ENCODE measurements around the gene ZNF593.
A peak's percentile ranks its signal among the peaks of the same experiment; 100 is the strongest.

Gene ZNF593

DNA sequence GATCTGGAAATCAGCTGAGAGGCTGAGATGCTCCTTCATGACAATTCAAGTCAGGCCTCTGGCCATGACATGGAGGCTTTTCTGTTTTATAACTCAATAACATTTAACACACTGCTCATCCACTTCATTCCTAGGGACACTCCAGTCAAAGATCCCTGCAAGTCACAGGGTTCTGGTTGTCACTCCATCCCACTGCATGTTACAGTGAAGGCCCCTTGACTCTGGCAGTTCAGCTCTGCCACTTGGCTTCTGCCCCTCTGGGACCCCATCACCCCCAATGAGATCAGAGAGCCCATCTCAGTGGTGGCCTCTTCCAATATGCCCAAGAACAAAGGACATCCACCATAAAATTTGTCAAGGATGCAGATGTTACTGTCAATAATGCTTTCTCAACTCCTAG is 20.8 kb upstream of the ZNF593 start:
- DNase-seq (ENCODE audit: low spot score), result no peak

DNA sequence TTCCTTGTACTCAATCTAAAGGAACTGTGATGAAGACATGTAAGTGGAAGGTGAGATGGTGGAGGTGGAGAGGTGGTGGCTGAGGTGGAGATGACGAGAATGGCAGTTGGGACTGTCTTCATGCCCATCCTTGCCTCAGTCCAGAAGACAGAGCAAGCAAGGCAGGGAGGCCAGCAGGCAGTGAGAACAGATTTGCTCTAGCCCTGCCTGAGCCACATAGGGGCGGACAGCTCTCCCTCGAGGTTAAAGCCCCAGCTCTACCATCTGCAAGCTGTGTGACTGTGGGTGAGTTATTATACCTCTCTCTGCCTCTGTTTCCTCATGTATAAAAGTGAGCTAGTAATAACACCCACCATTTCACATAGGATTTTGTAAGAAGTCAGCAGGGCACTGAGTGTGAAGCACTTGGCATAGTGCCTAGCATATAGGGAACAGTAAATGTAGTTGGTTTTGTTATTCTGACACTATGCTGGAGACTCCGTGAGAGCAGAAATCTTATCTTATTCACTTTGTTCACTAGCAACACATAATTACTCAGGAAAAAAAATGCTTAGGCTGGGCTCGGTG is 15.7 kb upstream of the ZNF593 start:
- no peak for DNase-seq (ENCODE audit: low spot score)

GRCh38 chr1:26154750-26155149 is 15.0 kb upstream of the ZNF593 start:
- DNase-seq (ENCODE audit: low spot score), result no peak

GRCh38 chr1:26155370-26156284 is 14.1 kb upstream of the ZNF593 start:
- no peak for DNase-seq (ENCODE audit: low spot score)

DNA sequence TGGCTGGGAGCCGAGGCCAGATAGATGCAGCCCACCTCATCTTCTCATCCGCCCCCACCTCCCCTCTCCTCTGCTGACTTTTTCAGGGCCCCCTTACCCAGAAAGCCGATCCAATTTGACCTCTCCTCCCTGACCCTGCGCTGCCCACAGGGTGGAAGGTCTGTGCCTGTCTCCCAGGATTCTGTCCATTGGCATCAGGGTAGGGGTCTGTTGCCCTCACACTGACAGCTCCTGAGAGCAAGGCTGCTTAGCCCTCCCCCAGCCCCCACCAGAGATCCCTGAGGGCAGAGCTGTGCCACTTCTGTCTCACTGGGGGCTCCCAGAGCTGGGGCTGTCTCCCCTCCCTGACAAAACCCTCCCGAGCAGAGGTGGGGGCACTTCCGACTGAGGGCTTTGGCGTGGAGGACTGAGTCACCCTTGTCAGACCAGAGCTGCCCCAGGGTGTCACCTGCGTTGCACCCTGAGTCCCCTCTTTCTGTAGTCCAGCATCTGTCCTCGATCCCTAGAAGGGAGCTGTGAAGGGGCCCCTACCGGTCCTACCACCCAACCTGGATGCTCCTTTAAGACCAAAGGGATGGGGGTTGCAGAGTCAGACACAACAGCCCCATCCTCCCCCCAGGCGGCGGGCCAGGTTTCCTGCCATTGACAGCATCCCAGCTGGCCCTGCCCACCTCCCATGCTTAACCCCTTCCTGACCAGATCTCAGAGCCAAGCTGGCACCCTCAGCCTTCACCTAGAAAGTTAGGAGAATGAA is 13.2 kb upstream of the ZNF593 start:
- DNase-seq (ENCODE audit: low spot score), result no peak

GRCh38 chr1:26158271-26158907 is 11.3 kb upstream of the ZNF593 start:
- DNase-seq (ENCODE audit: low spot score), result no peak

- DNase-seq (ENCODE audit: low spot score), result no peak
These were observed 10.6 kb upstream of the ZNF593 start, which contains the start of gene FAM110D for GRCh38 chr1:26158908-26159742. FAM110D (plus strand) TSS chr1:26159079; CDS start chr1:26161292, 2,213 bp downstream.

DNA sequence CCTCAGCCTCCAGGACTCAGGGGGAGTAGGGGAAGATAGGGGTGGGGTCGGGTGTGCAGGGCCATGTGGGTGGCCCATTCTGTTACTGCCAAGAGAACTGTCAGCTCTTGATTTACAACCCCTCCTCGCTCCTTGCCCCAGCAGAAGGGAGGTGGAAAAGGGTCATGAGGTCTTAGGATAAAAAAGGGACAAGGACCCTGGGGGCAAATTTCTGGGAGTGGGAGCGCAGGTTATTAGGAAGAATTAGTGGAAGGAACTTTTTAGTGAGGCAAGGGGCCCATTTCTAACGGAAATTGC is 10.0 kb upstream of the ZNF593 start:
- no peak for DNase-seq (ENCODE audit: low spot score)

DNA sequence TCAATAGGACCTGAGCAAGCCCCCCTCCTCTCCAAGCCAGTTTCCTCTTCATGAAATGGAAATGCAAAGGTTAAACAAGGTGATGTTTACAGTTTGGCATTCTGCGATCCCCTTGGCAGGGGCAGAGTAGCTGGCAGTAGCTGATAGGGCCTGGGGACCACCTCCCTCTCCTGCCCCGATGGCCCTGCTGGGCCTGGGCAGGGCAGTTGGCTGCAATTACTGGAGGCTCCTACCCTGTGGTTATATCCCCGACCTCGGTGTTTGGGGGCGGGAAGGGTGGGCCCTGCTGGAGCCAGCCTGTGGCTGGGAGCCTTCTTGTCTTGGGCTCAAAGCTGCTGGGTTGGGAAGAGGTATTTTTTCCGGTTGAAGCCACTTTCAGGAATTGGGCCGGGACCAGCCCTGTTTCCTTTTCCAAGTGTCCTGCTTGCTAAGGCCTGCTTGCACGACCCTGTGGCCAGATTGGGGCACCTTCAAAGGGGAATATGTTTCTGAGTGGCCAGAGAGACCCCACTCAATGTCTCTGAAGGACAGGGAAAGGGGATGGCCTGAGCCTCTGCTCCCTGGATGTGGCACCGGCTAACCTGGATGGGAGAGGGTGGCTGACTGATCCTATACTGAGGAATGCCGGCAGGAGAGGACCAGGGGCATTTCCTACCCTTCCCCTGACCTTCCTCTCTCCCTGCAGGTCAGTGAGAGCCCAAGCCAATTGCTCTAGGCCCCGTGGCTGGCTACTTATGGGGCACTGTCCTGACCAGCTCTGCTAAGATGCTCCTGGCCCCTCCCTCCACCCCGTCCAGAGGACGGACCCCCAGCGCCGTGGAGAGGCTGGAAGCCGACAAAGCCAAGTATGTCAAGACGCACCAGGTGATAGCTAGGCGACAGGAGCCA is 8.9 kb upstream of the ZNF593 start:
- DNase-seq (ENCODE audit: low spot score), result no peak

- DNase-seq (ENCODE audit: low spot score), result no peak
These were observed 8.1 kb upstream of the ZNF593 start for GRCh38 chr1:26161415-26162219.

- no peak for DNase-seq (ENCODE audit: low spot score)
These were observed 7.4 kb upstream of the ZNF593 start for GRCh38 chr1:26162220-26162709.

GRCh38 chr1:26163684-26164035 is 6.0 kb upstream of the ZNF593 start:
- no peak for DNase-seq (ENCODE audit: low spot score)

- DNase-seq (ENCODE audit: low spot score), result peak; percentile 88
These were observed 5.5 kb upstream of the ZNF593 start for GRCh38 chr1:26164036-26164860.

DNA sequence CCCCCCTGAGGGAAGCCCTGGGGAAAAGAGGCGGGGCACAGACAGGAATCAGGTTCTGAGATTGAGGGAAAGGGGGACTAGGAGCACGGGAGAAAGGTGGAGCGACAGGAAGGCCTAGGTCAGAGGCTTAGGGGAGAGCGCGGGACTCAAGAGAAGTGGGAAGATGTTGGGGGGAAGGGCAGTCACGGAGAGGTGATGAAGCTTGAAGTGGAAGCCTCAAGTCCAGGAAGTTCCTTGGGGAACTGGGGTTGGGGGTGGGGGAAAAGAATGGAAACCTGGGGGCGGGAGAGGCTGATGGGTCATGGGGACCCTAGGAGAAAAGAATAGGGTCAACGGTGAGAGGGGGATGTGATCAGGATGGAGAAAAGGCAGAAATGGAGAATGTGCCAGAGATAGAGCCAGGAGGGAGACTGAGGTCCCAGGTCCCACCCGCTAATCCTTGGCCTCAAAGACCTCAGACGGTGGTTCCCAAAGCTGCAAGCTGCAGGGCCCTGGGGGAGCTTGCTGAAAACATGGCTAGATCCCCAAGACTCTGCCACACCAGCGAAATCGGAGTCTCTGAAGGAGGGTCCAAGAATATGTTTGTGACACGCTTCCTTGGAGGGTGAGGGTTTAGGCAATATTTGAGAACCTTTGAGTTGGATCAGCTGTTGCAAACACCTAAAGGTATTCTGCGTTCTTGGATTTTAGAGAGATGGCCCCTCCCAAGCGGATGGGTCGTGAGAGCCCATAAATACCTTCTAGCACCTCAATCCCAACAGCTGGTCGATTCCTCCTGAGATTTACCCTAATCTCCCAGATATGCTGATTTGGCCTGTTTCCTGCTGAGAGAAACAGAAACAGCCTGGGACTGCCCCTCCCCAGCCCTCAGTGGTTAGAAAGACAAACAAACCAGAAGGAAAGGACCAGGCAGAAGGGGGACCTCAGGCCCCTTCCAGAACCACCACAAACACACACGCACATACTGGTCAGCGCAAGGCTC is 4.6 kb upstream of the ZNF593 start:
- peak; percentile 61 for DNase-seq (ENCODE audit: low spot score)

- DNase-seq (ENCODE audit: low spot score), result no peak
These were observed 2.9 kb upstream of the ZNF593 start for GRCh38 chr1:26166719-26167281.

- DNase-seq (ENCODE audit: low spot score), result peak; percentile 61
These were observed 1.1 kb upstream of the ZNF593 start, which contains the start of gene C1orf232 for GRCh38 chr1:26168410-26169197. C1orf232 (minus strand) TSS chr1:26168963; CDS start chr1:26168499, 464 bp downstream.
